Measurements from ENCODE around the gene FANCF. TPM values are rescaled to one million over a fixed set of nuclear protein-coding genes. Genes with fewer than 3 reads are reported as not detected.

Gene FANCF
- total RNA-seq, 1 donor from 2014 or later, result 7.3 TPM

GRCh38 chr11:22633354-22633902 lies 7.8 kb upstream of the FANCF start:
- intact Hi-C loops (cut with DNase I), result no loop called here
- Histone ChIP-seq H3K27ac (no peak overlapping the region), H3K36me3 (no peaks in the 10 kb centered on the region), H3K4me3 (no peak overlapping the region), H3K9me3 (no peaks in the 10 kb centered on the region), H3K27me3 (no peaks in the 10 kb centered on the region), H3K4me1 (no peaks in the 10 kb centered on the region)
- no peak for TF ChIP-seq CTCF (IDR thresholded peaks at IDR 0.05)
- DNase-seq (no peak), ATAC-seq (no peak)

DNA sequence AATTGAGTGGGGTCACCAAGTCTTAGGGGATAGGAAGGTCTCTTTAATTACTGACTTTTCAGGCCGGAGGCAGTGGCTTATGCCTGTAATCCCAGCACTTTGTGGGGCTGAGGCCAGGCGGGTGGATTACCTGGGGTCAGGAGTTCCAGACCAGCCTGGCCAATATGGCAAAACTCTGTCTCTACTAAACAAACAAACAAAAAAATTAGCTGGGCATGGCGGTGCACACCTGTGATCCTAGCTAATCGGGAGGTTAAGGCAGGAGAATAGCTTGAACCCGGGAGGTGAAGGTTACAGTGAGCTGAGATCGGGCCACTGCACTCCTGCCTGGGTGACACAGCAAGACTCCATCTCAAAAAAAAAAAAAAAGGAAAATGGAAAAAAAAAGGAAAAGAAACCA lies 1.8 kb upstream of the FANCF start:
- H3K4me1 ChIP-seq, result peaks cover 19% of the 10 kb centered on the region
- TF ChIP-seq CTCF (IDR thresholded peaks at IDR 0.05), result no peak
- H3K36me3 ChIP-seq, result peaks cover 2% of the 10 kb centered on the region
- ATAC-seq, result no peak
- intact Hi-C loops (cut with DNase I), result no loop called here
- H3K9me3 ChIP-seq, result no peaks in the 10 kb centered on the region
- H3K27me3 ChIP-seq, result no peaks in the 10 kb centered on the region
- H3K4me3 ChIP-seq, result no peak overlapping the region
- DNase-seq, result no peak
- no peak overlapping the region for H3K27ac ChIP-seq

- intact Hi-C loops (cut with DNase I), result no loop called here
- Histone ChIP-seq H3K4me3 (peak overlapping the region; percentile 78), H3K27me3 (no peaks in the 10 kb centered on the region), H3K36me3 (peaks cover 3% of the 10 kb centered on the region), H3K27ac (no peak overlapping the region), H3K4me1 (peaks cover 19% of the 10 kb centered on the region), H3K9me3 (no peaks in the 10 kb centered on the region)
- DNase-seq, result no peak
- TF ChIP-seq CTCF (IDR thresholded peaks at IDR 0.05), result no peak
- ATAC-seq, result no peak
Measured at GRCh38 chr11:22626573-22627239, 1.1 kb upstream of the FANCF start.

DNA sequence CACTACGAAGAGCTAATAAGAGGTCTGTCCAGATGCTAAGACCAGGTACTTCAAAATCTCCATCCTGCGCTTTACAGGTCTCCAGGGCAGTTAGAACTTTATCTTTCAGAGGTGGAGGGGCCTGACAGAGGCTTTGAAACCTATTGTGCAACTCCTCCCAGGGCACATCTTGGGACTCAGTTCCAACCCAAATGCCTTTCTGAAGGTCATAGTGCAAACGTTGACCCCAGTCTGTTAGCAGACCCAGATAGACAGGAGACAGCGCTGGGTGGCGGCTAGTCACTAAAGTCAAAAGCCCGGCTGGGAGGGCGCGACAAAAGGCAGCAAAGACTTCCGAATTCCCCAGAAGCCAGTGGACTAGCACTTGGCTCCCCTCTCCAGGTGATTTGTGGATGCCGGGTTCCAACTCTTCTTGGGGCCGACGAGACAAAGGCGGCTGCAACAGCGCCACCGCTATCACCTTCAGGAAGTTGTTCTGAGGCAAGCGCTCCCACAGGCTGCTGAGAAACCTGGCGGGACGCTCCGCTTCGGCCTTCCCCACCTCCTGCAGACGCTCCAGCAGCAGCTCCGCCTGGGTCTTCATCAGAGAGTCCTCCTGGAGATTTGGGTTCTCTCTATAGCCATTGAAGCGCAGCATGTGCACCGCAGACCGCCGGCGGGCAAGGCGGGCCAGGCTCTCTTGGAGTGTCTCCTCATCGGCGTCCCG lies 728 bp downstream of the FANCF start:
- H3K9me3 ChIP-seq, result no peaks in the 10 kb centered on the region
- H3K27me3 ChIP-seq, result no peaks in the 10 kb centered on the region
- H3K4me1 ChIP-seq, result peaks cover 19% of the 10 kb centered on the region
- intact Hi-C loops (cut with DNase I), result no loop called here
- H3K36me3 ChIP-seq, result peaks cover 3% of the 10 kb centered on the region
- H3K4me3 ChIP-seq, result peak overlapping the region; percentile 78
- TF ChIP-seq CTCF (IDR thresholded peaks at IDR 0.05), result peak; percentile 34
- DNase-seq, result peak; percentile 84
- H3K27ac ChIP-seq, result peak overlapping the region; percentile 84
- ATAC-seq, result peak; percentile 72

- Histone ChIP-seq H3K27me3 (no peaks in the 10 kb centered on the region), H3K27ac (no peak overlapping the region), H3K4me3 (no peak overlapping the region), H3K36me3 (peaks cover 3% of the 10 kb centered on the region), H3K9me3 (no peaks in the 10 kb centered on the region), H3K4me1 (no peaks in the 10 kb centered on the region)
- intact Hi-C loops (cut with DNase I), result no loop called here
- TF ChIP-seq CTCF (IDR thresholded peaks at IDR 0.05), result no peak
- no peak for ATAC-seq
- no peak for DNase-seq
Measured at GRCh38 chr11:22617868-22618267, 7.8 kb downstream of the FANCF start.

Data from upper lobe of right lung (tissue), 1 donor.